Liver (tissue), 3 donors: Measurements from ENCODE around the gene DNASE2.

Experiments
- EGR1 ChIP-seq, 2 donors: IDR thresholded peaks; 2 replicates each; pipeline ENCODE4 v1.6.1; 2016 to 2018; ENCODE audit warnings: antibody characterized with exemption in 2 of 2, low read depth in 2 of 2
- FOXA1 ChIP-seq: IDR thresholded peaks from 2 replicates; pipeline ENCODE4 v1.6.1; 2016; ENCODE audit warnings: antibody characterized with exemption
- FOXA2 ChIP-seq: IDR thresholded peaks from 2 replicates; pipeline ENCODE4 v1.6.1; 2016; ENCODE audit warnings: antibody characterized with exemption
- HNF4G ChIP-seq: IDR thresholded peaks from 2 replicates; pipeline ENCODE4 v1.6.1; 2016; ENCODE audit warnings: antibody characterized with exemption
- NR2F2 ChIP-seq: IDR thresholded peaks from 2 replicates; pipeline ENCODE4 v1.6.1; 2016; ENCODE audit warnings: antibody characterized with exemption
- RAD21 ChIP-seq, 2 donors: IDR thresholded peaks; 2 replicates each; pipeline ENCODE4 v1.6.1; 2016; ENCODE audit warnings: antibody characterized with exemption in 2 of 2, mild to moderate bottlenecking in 2 of 2
- SP1 ChIP-seq: IDR thresholded peaks from 2 replicates; pipeline ENCODE4 v1.6.1; 2018; ENCODE audit warnings: antibody characterized with exemption, mild to moderate bottlenecking
- TAF1 ChIP-seq: conservative IDR thresholded peaks from 2 replicates; pipeline ENCODE4 v1.6.1; 2016; ENCODE audit warnings: antibody characterized with exemption, mild to moderate bottlenecking
- YY1 ChIP-seq: IDR thresholded peaks from 2 replicates; pipeline ENCODE4 v1.6.1; 2016; ENCODE audit warnings: antibody characterized with exemption, mild to moderate bottlenecking
- TF ChIP-seq, protein P1 (sequence below): IDR thresholded peaks from 2 replicates; pipeline ENCODE4 v1.6.1; 2016; ENCODE audit warnings: antibody characterized with exemption, mild to moderate bottlenecking
- TF ChIP-seq, protein P2 (sequence below): fragments of 150-350 bp; IDR thresholded peaks from 2 replicates; pipeline ENCODE4 v1.5.1; 2017; ENCODE audit warnings: improper control_type of control experiment, low read depth, low read length; ENCODE audit not compliant: missing input control
- TF ChIP-seq, protein P3 (sequence below): IDR thresholded peaks from 2 replicates; pipeline ENCODE4 v1.6.1; 2016; ENCODE audit warnings: antibody characterized with exemption
- TF ChIP-seq, protein P4 (sequence below): IDR thresholded peaks from 2 replicates; pipeline ENCODE4 v1.6.1; 2016; ENCODE audit warnings: antibody characterized with exemption
- TF ChIP-seq, protein P5 (sequence below): IDR thresholded peaks from 2 replicates; pipeline ENCODE4 v1.6.1; 2016; ENCODE audit warnings: antibody characterized with exemption
- donor health status: healthy.
- donor health status: healthy.

DNA sequence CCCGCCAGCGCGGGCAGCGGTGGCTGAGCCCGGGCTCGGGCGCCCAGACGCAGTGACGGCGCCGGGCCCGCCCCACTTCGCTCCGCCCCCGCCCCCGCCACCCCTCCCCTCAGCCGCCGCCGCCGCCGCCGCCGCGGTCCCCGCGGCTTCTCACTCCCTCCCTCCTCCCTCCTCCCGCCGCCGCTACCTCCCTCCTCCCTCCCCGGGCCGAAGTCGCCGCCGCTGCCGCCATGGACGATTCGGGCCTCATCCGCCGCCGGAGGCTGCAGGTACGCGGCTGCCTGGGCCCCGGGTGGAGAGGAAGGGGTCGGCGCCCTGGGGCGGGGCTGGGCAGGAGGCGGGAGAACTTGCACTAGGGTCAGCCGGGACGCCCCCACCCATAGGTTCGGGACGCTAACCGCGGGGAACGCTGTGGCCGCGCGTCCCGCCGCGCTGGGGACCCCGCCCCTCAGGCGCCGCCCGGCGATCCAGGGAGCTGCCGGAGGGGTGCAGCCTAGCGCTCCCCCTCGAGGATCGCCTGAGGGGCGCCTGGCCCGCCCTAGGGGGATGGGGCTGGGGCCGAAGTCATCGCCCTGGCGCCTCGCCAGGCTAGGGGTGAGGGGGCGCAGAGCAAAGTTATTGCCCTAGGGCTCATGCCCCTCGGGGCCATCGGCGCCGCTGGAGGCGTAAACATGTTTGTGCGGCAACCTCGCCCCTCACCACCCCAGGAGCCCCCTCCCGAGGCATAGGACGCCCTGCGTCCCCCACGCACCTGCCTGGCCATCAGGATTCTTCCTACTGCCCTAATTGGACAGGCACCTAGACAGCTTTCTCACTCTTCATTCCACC lies 47.3 kb downstream of the DNASE2 start:
- TF ChIP-seq, protein P1, sequence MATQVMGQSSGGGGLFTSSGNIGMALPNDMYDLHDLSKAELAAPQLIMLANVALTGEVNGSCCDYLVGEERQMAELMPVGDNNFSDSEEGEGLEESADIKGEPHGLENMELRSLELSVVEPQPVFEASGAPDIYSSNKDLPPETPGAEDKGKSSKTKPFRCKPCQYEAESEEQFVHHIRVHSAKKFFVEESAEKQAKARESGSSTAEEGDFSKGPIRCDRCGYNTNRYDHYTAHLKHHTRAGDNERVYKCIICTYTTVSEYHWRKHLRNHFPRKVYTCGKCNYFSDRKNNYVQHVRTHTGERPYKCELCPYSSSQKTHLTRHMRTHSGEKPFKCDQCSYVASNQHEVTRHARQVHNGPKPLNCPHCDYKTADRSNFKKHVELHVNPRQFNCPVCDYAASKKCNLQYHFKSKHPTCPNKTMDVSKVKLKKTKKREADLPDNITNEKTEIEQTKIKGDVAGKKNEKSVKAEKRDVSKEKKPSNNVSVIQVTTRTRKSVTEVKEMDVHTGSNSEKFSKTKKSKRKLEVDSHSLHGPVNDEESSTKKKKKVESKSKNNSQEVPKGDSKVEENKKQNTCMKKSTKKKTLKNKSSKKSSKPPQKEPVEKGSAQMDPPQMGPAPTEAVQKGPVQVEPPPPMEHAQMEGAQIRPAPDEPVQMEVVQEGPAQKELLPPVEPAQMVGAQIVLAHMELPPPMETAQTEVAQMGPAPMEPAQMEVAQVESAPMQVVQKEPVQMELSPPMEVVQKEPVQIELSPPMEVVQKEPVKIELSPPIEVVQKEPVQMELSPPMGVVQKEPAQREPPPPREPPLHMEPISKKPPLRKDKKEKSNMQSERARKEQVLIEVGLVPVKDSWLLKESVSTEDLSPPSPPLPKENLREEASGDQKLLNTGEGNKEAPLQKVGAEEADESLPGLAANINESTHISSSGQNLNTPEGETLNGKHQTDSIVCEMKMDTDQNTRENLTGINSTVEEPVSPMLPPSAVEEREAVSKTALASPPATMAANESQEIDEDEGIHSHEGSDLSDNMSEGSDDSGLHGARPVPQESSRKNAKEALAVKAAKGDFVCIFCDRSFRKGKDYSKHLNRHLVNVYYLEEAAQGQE: no peak
- TF ChIP-seq, protein P2, sequence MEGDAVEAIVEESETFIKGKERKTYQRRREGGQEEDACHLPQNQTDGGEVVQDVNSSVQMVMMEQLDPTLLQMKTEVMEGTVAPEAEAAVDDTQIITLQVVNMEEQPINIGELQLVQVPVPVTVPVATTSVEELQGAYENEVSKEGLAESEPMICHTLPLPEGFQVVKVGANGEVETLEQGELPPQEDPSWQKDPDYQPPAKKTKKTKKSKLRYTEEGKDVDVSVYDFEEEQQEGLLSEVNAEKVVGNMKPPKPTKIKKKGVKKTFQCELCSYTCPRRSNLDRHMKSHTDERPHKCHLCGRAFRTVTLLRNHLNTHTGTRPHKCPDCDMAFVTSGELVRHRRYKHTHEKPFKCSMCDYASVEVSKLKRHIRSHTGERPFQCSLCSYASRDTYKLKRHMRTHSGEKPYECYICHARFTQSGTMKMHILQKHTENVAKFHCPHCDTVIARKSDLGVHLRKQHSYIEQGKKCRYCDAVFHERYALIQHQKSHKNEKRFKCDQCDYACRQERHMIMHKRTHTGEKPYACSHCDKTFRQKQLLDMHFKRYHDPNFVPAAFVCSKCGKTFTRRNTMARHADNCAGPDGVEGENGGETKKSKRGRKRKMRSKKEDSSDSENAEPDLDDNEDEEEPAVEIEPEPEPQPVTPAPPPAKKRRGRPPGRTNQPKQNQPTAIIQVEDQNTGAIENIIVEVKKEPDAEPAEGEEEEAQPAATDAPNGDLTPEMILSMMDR: no peak
- TF ChIP-seq TAF1 (no peak), SP1 (no peak), RAD21 (IDR thresholded peaks at IDR 0.05) (no peak), NR2F2 (no peak), FOXA2 (no peak), EGR1 (IDR thresholded peaks at IDR 0.05; ENCODE audit: low read depth in 2 of 2) (no peak), HNF4G (no peak), YY1 (no peak), FOXA1 (no peak)
- TF ChIP-seq, protein P3, sequence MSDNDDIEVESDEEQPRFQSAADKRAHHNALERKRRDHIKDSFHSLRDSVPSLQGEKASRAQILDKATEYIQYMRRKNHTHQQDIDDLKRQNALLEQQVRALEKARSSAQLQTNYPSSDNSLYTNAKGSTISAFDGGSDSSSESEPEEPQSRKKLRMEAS: no peak
- TF ChIP-seq, protein P4, sequence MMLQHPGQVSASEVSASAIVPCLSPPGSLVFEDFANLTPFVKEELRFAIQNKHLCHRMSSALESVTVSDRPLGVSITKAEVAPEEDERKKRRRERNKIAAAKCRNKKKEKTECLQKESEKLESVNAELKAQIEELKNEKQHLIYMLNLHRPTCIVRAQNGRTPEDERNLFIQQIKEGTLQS: no peak
- TF ChIP-seq, protein P5, sequence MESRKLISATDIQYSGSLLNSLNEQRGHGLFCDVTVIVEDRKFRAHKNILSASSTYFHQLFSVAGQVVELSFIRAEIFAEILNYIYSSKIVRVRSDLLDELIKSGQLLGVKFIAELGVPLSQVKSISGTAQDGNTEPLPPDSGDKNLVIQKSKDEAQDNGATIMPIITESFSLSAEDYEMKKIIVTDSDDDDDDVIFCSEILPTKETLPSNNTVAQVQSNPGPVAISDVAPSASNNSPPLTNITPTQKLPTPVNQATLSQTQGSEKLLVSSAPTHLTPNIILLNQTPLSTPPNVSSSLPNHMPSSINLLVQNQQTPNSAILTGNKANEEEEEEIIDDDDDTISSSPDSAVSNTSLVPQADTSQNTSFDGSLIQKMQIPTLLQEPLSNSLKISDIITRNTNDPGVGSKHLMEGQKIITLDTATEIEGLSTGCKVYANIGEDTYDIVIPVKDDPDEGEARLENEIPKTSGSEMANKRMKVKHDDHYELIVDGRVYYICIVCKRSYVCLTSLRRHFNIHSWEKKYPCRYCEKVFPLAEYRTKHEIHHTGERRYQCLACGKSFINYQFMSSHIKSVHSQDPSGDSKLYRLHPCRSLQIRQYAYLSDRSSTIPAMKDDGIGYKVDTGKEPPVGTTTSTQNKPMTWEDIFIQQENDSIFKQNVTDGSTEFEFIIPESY: no peak
